Stimulated activated CD8-positive, alpha-beta memory T cell treated with anti-CD3 and anti-CD28 coated beads, Interleukin-7, amount 100 ng/mL, for 24 hours (primary cell): ENCODE results near the gene DNAH1.

Experiments
- DNase-seq: peaks from one replicate; pipeline ENCODE4 v3.0.0-alpha.2; 2020; ENCODE audit warnings: low read depth

The DNAH1 gene

GRCh38 chr3:52435246-52436101, 119.4 kb downstream of the DNAH1 start:
- no peak for DNase-seq

GRCh38 chr3:52436500-52437149, 120.5 kb downstream of the DNAH1 start:
- no peak for DNase-seq

GRCh38 chr3:52437326-52438103, 121.4 kb downstream of the DNAH1 start:
- DNase-seq, result no peak

GRCh38 chr3:52438104-52438376, 121.9 kb downstream of the DNAH1 start:
- DNase-seq, result no peak

GRCh38 chr3:52438579-52439425, 122.7 kb downstream of the DNAH1 start:
- DNase-seq, result no peak

- DNase-seq, result no peak
Observed at GRCh38 chr3:52439426-52440248, 123.5 kb downstream of the DNAH1 start.

- DNase-seq, result no peak
Observed at GRCh38 chr3:52440249-52440551, 124.1 kb downstream of the DNAH1 start.

GRCh38 chr3:52440671-52441070, 124.6 kb downstream of the DNAH1 start:
- DNase-seq, result no peak

GRCh38 chr3:52441091-52441771, 125.1 kb downstream of the DNAH1 start:
- DNase-seq, result no peak

- no peak for DNase-seq
Observed at GRCh38 chr3:52441772-52442332, 125.7 kb downstream of the DNAH1 start.

GRCh38 chr3:52442409-52443267, 126.5 kb downstream of the DNAH1 start:
- no peak for DNase-seq

GRCh38 chr3:52443268-52443610, 127.1 kb downstream of the DNAH1 start:
- no peak for DNase-seq

GRCh38 chr3:52443791-52444687, 127.9 kb downstream of the DNAH1 start:
- no peak for DNase-seq

- DNase-seq, result peak; percentile 59
Observed at GRCh38 chr3:52444860-52445793, 129.0 kb downstream of the DNAH1 start, which contains the start of gene SEMA3G. Gene SEMA3G (minus strand): TSS chr3:52445103. CDS start chr3:52445027, 76 bp downstream.

GRCh38 chr3:52446042-52446441, 129.9 kb downstream of the DNAH1 start:
- no peak for DNase-seq

- DNase-seq, result peak; percentile 55
Observed at GRCh38 chr3:52446631-52447511, 130.8 kb downstream of the DNAH1 start.
